SK-N-SH (cell line): Measurements from ENCODE around the gene USP40.

Experiments
- CHD2 ChIP-seq: fragments of 150-350 bp; IDR thresholded peaks from 2 replicates; pipeline ENCODE4 v1.6.1; 2018; ENCODE audit warnings: low read length; ENCODE audit not compliant: partially characterized antibody
- EZH2phosphoT487 ChIP-seq: fragments of 200-600 bp; sonication (generic); IDR thresholded peaks from 2 replicates; pipeline ENCODE4 v1.6.1; 2017; ENCODE audit warnings: low read depth, mixed run types, mild to moderate bottlenecking, antibody characterized with exemption, moderate library complexity, borderline replicate concordance
- FOXJ3 ChIP-seq: sonication (generic); formaldehyde crosslinking; IDR thresholded peaks from 2 replicates; pipeline ENCODE4 v1.5.1; 2020; ENCODE audit warnings: mild to moderate bottlenecking, missing genetic modification reagents
- FOXM1 ChIP-seq: IDR thresholded peaks from 2 replicates; pipeline ENCODE4 v1.4.0; 2012; ENCODE audit warnings: low read depth, mild to moderate bottlenecking
- GABPA ChIP-seq: IDR thresholded peaks from 2 replicates; pipeline ENCODE4 v1.4.0; 2012; ENCODE audit warnings: low read depth, mild to moderate bottlenecking
- GATA2 ChIP-seq: sonication (generic); formaldehyde crosslinking; IDR thresholded peaks from 2 replicates; pipeline ENCODE4 v1.5.0; 2020; ENCODE audit warnings: mild to moderate bottlenecking, missing genetic modification reagents
- MXI1 ChIP-seq: IDR thresholded peaks from 2 replicates; pipeline ENCODE4 v1.6.1; 2012; ENCODE audit warnings: mild to moderate bottlenecking, low read depth, low read length, improper control_type of control experiment
- RAD21 ChIP-seq: IDR thresholded peaks from 2 replicates; pipeline ENCODE4 v1.6.1; 2012; ENCODE audit warnings: mild to moderate bottlenecking, low read length
- RCOR1 ChIP-seq: fragments of 150-350 bp; IDR thresholded peaks from 2 replicates; pipeline ENCODE4 v1.6.1; 2017; ENCODE audit warnings: antibody characterized with exemption, low read length
- SIN3A ChIP-seq: IDR thresholded peaks from 2 replicates; pipeline ENCODE4 v1.6.1; 2012; ENCODE audit warnings: low read depth, mild to moderate bottlenecking, low read length, moderate library complexity, borderline replicate concordance
- SMC3 ChIP-seq: IDR thresholded peaks from 2 replicates; pipeline ENCODE4 v1.6.1; 2012; ENCODE audit warnings: low read depth, low read length, improper control_type of control experiment
- TF ChIP-seq, protein P1 (sequence below): fragments of 200-600 bp; sonication (generic); IDR thresholded peaks from 2 replicates; pipeline ENCODE4 v1.6.1; 2017; ENCODE audit warnings: antibody characterized with exemption, mild to moderate bottlenecking, moderate library complexity
- TF ChIP-seq, protein P2 (sequence below): IDR thresholded peaks from 2 replicates; pipeline ENCODE4 v1.6.1; 2012; ENCODE audit warnings: mild to moderate bottlenecking, low read depth, low read length, moderate library complexity
- TF ChIP-seq, protein P3 (sequence below): IDR thresholded peaks from 2 replicates; pipeline ENCODE4; 2012

DNA sequence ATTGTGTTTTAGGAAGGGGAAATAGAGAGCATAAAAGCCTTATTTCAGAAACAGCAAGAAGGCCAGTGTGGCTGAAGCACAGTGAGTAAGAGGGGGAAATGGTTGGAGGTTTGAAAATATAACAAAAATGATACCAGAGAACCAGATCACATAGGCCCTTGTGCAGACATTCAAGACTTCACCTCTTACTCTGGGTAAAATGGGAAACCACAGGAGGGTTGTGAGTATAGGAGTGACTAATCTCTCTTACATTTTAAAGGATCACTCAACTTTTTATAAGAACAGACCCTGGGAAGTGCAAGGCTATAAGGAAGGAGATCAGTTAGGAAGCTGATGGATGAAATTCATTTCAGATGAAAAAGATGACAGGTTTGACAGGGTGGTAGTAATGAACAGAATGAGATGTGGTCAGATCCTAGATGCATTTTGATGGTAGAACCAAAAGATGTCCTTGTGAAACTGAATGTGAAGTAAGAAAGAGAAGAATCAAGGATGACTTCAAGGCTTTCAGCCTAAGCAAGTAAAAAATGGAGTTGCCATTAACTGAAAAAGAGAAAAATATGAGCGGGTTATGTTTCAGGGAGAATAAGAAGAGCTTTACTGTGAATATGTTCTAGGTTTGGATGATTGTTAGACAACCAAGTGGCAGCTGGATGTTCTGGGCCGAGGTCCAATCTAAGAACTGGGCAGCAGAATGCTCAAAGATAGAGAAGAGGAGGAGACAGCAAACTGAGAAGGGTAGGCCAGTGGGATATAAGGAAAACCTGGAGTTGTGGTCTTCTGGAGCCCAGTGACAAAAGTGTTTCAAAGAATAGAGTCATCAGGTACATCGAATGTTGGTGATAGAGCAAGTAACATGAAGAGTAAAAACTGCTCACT is 65.1 kb downstream of the USP40 start:
- TF ChIP-seq EZH2phosphoT487 (no peak), GATA2 (no peak), GABPA (no peak), CHD2 (no peak), RCOR1 (no peak), MXI1 (no peak), RAD21 (no peak), SIN3A (no peak), FOXM1 (no peak), FOXJ3 (CRISPR knock-in tag) (no peak), SMC3 (no peak)
- TF ChIP-seq, protein P1, sequence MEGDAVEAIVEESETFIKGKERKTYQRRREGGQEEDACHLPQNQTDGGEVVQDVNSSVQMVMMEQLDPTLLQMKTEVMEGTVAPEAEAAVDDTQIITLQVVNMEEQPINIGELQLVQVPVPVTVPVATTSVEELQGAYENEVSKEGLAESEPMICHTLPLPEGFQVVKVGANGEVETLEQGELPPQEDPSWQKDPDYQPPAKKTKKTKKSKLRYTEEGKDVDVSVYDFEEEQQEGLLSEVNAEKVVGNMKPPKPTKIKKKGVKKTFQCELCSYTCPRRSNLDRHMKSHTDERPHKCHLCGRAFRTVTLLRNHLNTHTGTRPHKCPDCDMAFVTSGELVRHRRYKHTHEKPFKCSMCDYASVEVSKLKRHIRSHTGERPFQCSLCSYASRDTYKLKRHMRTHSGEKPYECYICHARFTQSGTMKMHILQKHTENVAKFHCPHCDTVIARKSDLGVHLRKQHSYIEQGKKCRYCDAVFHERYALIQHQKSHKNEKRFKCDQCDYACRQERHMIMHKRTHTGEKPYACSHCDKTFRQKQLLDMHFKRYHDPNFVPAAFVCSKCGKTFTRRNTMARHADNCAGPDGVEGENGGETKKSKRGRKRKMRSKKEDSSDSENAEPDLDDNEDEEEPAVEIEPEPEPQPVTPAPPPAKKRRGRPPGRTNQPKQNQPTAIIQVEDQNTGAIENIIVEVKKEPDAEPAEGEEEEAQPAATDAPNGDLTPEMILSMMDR, result no peak
- TF ChIP-seq, protein P2, sequence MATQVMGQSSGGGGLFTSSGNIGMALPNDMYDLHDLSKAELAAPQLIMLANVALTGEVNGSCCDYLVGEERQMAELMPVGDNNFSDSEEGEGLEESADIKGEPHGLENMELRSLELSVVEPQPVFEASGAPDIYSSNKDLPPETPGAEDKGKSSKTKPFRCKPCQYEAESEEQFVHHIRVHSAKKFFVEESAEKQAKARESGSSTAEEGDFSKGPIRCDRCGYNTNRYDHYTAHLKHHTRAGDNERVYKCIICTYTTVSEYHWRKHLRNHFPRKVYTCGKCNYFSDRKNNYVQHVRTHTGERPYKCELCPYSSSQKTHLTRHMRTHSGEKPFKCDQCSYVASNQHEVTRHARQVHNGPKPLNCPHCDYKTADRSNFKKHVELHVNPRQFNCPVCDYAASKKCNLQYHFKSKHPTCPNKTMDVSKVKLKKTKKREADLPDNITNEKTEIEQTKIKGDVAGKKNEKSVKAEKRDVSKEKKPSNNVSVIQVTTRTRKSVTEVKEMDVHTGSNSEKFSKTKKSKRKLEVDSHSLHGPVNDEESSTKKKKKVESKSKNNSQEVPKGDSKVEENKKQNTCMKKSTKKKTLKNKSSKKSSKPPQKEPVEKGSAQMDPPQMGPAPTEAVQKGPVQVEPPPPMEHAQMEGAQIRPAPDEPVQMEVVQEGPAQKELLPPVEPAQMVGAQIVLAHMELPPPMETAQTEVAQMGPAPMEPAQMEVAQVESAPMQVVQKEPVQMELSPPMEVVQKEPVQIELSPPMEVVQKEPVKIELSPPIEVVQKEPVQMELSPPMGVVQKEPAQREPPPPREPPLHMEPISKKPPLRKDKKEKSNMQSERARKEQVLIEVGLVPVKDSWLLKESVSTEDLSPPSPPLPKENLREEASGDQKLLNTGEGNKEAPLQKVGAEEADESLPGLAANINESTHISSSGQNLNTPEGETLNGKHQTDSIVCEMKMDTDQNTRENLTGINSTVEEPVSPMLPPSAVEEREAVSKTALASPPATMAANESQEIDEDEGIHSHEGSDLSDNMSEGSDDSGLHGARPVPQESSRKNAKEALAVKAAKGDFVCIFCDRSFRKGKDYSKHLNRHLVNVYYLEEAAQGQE, result no peak
- TF ChIP-seq, protein P3, sequence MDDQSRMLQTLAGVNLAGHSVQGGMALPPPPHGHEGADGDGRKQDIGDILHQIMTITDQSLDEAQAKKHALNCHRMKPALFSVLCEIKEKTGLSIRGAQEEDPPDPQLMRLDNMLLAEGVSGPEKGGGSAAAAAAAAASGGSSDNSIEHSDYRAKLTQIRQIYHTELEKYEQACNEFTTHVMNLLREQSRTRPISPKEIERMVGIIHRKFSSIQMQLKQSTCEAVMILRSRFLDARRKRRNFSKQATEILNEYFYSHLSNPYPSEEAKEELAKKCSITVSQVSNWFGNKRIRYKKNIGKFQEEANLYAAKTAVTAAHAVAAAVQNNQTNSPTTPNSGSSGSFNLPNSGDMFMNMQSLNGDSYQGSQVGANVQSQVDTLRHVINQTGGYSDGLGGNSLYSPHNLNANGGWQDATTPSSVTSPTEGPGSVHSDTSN, result no peak
